GM18499 (cell line): ENCODE measurements around the gene HNRNPC.
"Not testable (repeated sequence)": the region's sequence is repeated elsewhere in the genome, so short reads cannot be mapped to it uniquely, and the experiment has no call there.

Source experiments
- ATAC-seq: cut with Tn5 transposase; IDR thresholded peaks from one replicate; pipeline ENCODE4 v1.9.1; 2021; ENCODE audit warnings: moderate number of reproducible peaks; ENCODE audit not compliant: insufficient read depth, unreplicated experiment

Gene HNRNPC

DNA sequence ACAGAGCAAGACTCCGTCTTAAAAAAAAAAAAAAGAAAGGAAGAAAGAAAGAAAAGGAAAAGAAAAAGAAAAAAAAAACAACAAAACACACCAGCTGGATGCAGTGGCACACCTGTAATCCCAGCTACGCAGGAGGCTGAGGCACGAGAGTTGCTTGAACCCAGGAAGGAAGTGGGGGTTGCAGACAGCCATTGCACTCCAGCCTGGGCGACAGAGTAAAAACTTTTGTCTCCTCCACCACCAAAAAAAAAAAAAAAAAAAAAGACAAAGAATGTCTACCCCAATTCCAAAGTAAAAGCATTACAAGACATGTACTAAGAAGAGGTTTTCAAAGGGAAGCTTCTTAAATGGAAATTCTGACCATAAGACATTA lies 53.4 kb downstream of the HNRNPC start:
- ATAC-seq = no peak

DNA sequence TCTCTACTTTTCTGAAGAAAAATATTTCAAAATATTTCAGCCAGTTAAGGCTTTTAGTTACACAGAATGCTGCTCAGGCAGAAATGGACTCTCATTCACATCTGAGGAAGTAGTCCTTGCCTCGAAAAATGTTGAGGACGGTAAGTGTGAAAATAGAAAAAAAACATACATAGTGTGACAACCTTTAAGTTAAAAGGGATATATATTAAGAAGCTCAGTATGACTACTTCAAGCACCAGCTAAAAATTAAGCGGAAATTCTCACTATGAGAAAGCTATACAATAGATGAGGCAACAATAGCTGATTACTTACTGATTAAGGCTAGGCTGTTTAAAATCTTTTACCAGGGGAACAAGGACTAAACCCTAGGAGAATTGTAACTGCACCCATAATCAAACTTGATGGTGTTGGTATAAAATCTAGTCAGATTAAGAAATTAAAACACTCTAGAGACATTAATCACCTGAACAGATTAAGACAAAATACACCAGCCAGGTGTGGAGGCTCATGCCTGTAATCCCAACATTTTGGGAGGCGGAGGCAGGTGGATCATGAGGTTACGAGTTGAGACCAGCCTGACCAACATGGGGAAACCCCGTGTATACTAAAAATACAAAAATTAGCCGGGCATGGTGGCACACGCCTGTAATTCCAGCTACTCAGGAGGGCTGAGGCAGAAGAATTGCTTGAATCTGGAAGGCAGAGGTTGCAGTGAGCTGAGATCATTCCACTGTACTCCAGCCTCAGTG lies 53.9 kb downstream of the HNRNPC start:
- ATAC-seq = no peak

GRCh38 chr14:21213652-21214051 lies 55.6 kb downstream of the HNRNPC start:
- no peak for ATAC-seq

- not testable (repeated sequence) for ATAC-seq
These were observed 56.4 kb downstream of the HNRNPC start for GRCh38 chr14:21212824-21213223.

- no peak for ATAC-seq
These were observed 57.7 kb downstream of the HNRNPC start for GRCh38 chr14:21211509-21211908.

GRCh38 chr14:21210023-21210422 lies 59.2 kb downstream of the HNRNPC start:
- no peak for ATAC-seq

- no peak for ATAC-seq
These were observed 60.1 kb downstream of the HNRNPC start for GRCh38 chr14:21209185-21209584.

- ATAC-seq = no peak
These were observed 60.7 kb downstream of the HNRNPC start for GRCh38 chr14:21208554-21208953.

- ATAC-seq = no peak
These were observed 62.2 kb downstream of the HNRNPC start for GRCh38 chr14:21206753-21207684.

- no peak for ATAC-seq
These were observed 63.3 kb downstream of the HNRNPC start for GRCh38 chr14:21205678-21206581.

DNA sequence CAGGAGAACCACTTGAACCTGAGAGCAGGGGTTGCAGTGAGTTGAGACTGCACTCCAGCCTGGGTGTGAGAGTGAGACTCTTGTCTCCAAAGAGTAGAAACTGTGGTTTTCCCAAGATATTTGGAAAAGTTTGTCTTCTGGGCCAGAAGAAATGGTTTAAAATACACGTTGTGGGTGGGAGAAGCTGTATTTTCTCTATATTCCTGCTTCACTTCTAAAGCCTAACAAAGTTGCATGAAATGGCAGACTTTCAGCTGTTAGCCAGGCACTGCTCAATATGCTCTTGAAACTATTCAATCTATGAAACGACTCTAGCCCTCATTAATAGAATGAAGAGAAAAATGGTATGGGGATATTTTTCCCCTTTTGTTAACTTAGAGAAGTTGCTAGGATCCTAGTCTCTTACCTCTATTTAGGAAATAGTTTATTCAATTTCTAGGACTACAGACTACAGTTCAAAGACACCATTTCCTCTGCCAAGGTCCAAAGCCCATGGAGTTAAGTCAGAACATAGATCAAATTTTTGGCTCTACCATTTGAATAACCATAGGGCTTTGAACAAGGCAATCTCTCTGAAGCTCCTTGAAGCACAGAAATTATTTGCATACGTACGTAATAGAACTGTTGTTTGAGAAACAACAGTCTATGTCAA lies 64.1 kb downstream of the HNRNPC start:
- no peak for ATAC-seq

- no peak for ATAC-seq
These were observed 64.8 kb downstream of the HNRNPC start for GRCh38 chr14:21204167-21205025.

DNA sequence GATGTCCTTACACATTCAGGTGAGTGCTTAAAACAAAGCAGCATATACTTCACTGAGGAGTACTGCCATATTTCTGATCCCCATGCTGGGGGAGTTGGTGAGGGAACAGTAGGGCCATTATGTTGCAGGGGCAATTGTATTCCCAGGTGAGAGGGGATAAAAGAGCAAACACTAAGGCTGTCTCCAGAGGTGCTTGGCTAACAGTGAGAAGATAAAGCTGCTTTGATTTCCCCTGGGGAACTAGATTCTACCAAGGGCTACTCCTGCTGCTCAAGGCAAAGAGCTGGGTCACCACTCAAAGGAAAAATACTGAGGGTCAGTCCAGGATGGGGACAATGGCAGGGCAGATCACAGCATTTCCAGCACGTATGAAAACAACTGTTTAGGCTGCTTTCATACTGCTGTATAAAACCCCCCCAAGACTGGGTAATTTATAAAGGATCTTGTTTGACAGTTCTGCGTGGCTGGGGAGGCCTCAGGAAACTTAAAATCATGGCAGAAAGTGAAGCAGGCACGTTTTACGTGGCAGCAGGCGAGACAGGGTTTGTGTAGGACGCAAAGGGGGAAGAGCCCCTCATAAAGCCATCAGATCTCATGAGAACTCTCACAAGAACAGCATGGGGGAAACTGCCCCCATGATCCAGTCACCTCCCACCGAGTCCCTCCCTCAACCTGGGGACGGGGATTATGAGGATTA lies 65.6 kb downstream of the HNRNPC start:
- ATAC-seq = no peak

DNA sequence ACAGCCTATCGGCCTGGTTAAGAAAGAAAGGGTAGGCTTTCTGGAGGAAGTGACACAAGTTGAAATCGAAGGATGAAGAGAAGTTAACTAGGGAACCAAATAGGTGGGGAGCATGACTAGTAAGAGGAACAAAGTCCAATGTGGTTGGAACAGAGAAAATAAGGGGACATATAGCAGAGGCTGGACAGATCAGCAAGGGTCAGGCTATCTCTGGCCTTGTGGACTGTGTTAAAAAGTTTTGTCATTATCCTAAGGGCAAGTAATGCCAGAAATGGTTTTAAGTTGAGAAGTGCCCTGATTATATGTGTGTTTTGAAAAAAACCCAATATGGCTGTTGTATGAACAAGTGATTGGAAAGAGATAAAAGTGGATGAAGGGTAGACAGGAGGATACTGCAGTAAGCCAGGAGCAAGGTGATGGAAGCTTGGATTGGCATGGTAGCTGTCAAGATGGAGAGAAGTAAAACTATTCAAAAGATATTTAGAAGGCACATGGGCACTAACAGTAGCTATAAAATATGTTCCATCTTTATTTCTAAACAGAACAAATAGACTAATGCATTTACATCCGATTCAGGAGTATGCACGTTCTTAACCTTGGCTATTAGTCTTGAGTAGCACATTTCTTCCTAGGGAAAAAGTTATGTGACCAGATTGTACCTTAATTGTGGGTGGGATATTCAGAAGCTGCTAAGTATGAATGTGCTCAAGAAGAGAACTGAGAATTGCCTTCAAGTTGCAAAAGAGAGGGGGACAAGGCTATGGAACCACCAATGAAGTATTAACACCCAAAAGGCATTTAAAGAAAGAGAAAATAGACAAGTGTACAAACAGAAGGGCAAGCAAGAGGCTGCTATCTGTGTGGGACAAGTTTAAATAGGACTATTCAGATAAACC lies 66.5 kb downstream of the HNRNPC start:
- no peak for ATAC-seq

DNA sequence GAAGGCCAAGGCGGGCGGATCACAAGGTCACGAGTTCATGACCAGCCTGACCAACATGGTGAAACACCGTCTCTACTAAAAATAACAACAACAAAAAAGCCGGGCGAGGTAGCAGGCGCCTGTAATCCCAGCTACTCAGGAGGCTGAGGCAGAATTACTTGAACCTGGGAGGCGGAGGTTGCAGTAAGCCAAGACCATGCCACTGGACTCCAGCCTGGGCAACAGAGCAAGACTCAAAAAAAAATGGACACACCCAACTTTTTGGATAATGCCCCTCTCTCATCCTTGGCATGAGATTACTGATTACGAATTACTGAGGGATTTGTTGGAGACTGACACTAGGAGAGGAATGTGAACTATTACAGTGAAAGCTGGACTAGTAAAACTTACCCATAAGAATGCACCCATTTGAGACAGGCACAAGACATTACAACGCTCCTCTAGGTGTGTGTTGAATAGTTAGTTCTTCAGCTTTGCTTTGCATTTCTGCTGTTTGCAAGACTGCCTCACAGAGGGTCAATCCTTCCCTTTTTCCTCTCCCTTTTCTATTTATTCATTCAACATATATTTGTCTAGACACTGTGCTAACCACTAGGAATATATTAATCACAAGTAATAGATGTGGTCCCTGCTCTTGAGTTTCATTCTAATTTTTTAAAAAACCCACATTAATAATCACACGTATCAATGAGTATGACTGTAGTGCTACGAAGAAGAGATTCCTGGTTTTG lies 67.3 kb downstream of the HNRNPC start:
- no peak for ATAC-seq

DNA sequence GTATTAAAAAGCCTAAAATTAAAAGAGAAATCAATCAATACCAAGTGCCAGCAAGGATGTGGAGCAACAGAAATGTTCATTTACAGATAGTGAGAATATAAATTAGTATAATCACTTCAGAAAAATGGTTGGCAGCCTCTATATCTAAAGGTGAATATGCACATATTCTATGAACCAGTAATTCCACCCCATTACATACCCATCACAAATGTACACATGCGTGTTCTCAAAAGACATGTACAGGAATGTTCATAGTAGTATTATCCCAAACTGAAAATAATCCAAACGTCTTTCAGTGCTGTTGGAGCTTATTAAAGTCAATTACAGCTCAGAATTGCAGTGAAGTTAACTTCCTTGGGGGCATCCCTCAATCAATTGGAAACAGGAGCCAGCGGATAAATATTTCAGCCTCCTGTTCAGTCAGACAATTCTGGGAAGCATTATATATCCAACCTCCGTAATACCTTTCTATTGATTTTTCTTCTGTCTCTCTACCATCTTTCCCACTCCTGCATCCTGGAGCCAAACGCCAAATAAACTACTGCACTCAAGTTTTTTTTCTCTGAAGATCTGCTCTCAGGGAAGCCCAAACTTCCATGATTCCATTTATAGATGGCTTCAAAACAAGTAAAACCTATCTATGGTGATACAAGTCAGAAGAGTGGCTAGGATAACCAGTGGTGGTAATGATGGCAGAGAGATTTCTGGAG lies 68.3 kb downstream of the HNRNPC start:
- ATAC-seq = no peak
